T1000 (cell line): ENCODE results near the gene CUL5.
"Not testable (repeated sequence)": the region's sequence is repeated elsewhere in the genome, so short reads cannot be mapped to it uniquely, and the experiment has no call there.

Experiments
- DNase-seq: peaks from one replicate; lab custom pipeline; 2025; ENCODE audit warnings: mixed read lengths; lab: John Stamatoyannopoulos, UW

CUL5 gene

GRCh38 chr11:108025387-108026080 is 16.8 kb downstream of the CUL5 start:
- no peak for DNase-seq

DNA sequence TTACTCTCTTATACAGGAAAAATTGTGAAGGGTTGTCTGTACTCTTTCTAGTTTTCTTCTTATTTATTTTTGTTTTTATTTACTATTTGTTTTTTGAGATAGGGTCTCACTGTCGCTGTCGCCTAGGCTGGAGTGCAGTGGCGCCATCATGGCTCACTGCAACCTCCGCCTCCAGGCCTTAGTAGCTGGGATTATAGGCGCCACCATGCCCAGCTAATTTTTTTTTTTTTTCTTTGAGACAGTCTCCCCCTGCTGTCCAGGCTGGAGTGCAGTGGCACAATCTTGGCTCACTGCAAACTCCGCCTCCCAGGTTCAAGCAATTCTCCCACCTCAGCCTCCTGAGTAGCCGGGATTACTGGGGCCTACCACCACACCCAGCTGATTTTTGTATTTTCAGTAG is 18.4 kb downstream of the CUL5 start:
- no peak for DNase-seq

DNA sequence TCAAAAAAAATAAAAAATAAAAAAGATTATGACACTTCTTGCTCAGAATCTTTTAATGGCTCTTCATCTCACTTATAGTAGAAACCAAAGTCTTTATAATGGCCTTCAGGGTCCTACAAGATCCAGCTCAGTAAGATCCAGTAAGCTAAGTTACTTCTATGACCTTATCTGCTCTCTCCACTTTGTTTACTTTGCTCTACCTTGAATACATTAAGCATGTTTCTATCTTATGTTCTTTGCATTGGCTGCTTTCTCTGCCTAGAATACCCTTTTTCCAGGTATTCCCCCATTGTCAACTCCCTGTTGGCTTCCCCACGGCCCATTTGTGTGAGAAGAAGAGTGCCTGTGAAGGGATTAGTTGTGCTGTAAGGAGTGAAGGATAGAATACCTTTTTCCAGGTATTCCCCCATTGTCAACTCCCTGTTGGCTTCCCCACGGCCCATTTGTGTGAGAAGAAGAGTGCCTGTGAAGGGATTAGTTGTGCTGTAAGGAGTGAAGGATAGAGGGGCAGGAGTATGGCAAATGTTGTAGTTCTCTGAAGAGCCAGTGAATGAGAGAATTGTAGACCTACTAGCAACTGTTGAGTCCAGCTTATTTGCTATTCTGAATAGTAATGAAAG is 20.2 kb downstream of the CUL5 start:
- DNase-seq, result not testable (repeated sequence)

DNA sequence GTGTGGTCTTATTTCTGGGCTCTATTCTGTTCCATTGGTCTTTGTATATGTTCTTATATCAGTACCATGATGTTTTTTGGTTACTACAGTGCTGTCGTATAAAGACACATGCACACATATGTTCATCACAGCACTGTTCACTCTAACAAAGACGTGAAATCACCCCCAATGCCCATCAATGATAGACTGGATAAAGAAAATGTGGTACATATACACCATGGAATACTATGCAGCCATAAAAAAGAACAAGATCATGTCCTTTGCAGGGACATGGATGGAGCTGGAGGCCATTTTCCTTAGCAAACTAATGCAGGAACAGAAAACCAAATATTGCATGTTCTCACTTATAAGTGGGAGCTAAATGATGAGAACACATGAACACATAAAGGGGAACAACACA is 22.9 kb downstream of the CUL5 start:
- DNase-seq, result not testable (repeated sequence)

GRCh38 chr11:108032800-108033199 is 24.1 kb downstream of the CUL5 start:
- no peak for DNase-seq

- no peak for DNase-seq
These were observed 25.3 kb downstream of the CUL5 start for GRCh38 chr11:108034034-108034433.

DNA sequence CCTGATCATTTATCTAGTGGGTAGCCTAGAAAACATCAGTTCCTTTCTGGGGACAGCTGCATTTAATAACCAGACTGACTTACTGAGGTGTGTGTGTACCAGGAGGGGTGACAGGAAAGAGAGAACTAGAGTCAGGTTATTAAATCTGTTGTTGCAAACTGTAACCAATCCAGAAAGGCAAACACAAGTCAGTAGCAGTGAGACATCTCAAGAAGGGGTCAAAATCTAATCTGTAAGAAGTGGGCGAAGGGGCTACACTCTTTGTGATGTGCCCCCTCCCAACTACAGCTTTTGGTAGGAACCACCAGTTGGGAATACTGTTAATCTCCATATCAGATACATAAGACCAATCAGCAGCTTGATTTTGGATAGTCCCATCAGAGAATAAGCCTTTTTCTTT is 26.3 kb downstream of the CUL5 start:
- no peak for DNase-seq

- DNase-seq, result no peak
These were observed 27.0 kb downstream of the CUL5 start for GRCh38 chr11:108035690-108036089.

DNA sequence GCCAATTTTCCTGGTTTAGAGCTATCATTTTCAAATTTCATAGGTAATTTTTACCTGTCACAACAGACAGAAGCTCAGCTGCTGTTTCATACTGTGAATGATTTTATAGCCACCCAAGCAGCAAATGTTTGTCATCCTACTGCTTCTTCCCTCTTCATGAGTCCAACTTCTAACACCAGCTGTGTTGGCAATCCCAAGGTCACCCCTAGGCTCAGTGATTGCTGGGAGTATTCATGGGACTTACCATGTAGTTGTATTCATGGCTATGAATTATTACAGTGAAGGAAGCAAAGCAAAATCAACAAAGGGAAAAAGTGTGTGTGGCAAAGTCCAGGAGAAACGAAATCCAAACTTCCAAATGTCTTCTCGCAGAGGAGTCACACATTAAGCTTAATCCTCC is 28.5 kb downstream of the CUL5 start:
- no peak for DNase-seq

GRCh38 chr11:108037636-108038035 is 28.9 kb downstream of the CUL5 start:
- DNase-seq, result no peak

GRCh38 chr11:108048269-108048668 is 39.6 kb downstream of the CUL5 start:
- DNase-seq, result no peak

DNA sequence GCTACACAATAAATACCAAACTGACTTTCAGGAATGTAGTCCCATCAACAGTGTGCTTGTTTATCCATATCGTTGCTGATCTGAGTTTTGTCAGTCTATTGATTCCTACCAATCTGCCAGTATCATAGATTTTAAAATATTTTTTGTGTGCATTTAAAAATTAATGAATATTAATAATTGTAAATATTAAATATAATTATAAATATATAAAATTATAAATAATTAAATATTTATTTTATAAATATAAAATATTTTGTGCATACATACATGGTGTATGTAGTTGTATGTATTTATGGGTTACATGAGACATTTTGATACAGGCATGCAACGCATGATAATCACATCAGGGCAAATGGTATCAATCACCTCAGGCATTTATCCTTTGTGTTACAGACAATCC is 53.6 kb downstream of the CUL5 start:
- DNase-seq, result no peak

GRCh38 chr11:108063410-108063809 is 54.7 kb downstream of the CUL5 start:
- no peak for DNase-seq

DNA sequence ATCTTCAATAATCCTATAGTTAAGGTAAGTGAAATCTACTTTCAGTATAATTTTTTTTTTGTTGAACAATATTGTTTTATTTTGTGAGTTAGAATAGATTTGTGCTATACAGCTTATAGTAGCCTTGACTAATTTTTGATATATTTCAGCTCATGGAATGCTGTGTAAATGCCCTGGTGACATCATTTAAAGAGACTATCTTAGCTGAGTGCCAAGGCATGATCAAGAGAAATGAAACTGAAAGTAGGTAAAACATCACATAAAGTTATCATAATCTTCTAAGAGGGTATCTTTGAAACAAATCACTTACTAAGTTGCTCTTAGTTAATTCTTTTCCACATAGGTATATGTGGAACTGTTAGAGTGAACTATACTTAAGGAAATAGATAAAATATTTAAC is 61.2 kb downstream of the CUL5 start:
- DNase-seq, result no peak

- DNase-seq, result no peak
These were observed 76.1 kb downstream of the CUL5 start for GRCh38 chr11:108084811-108085210.

DNA sequence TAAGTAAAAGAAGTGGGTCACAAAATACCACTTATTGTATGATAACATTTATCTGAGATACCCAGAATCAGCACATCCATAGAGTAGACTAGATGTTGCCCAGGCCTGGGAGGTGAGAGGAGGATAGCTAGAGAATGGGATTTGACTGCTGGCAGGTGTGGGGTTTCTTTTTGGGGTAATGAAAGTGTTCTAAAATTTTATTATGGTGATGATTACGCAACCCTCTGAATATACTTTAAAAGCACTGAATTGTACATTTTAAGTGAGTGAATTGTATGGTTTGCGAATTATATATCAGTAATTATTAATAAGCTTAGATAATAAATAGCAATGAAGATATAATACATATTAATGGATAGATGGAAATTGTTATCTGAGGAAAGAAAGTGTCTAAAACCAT is 77.0 kb downstream of the CUL5 start:
- DNase-seq, result no peak

DNA sequence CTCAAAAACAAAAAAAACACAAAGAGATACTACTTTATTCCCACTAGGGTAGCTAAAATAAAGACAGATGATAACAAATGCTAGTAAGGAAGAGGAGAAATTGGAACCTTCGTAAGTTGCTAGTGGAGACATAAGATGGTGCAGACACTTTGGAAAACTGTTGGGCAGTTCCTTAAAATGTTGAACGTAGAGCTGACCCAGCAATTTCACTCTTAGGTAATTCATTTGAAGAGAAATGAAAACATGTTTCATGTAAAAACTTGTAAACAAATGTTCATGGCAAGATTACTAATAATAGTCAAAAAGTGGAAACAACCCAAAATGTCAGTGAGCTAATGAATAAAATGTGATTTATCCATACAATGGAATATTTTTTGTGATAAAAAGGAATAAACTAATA is 83.4 kb downstream of the CUL5 start:
- DNase-seq, result no peak

- DNase-seq, result no peak
These were observed 84.6 kb downstream of the CUL5 start for GRCh38 chr11:108093128-108093904.

- DNase-seq, result no peak
These were observed 88.5 kb downstream of the CUL5 start for GRCh38 chr11:108097179-108097578.

GRCh38 chr11:108101090-108101775 is 92.5 kb downstream of the CUL5 start:
- DNase-seq, result no peak

GRCh38 chr11:108111126-108111525 is 102.4 kb downstream of the CUL5 start:
- DNase-seq, result no peak

DNA sequence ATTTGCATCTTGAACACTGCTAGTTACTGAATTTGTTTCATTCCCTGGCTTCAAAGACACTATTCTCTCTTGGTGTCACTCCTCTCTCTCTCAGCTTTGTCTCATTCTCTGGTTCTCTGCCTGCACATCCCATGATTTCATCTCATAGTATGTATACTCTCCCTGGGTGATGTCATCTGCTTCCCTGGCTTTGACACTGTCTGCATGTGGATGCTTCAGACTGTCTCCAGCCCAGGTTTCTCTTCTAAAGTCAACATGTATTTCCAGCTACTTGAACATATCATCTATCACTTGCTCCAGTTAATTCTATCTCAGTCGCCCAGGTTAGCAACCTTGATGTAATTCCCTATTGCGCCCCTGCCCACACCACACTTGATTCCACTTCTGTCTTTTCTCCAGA is 103.4 kb downstream of the CUL5 start:
- DNase-seq, result no peak
